CD4-positive, alpha-beta T cell (primary cell): ENCODE measurements around the gene URB2. TPM values are rescaled to one million over a fixed set of nuclear protein-coding genes. Genes with fewer than 3 reads are reported as not detected.

Experiments
- ATAC-seq: fragments of 200-7000 bp; cut with Tn5 transposase; one replicate; pipeline ENCODE4 v1.10.0; 2022; ENCODE audit warnings: mild to moderate bottlenecking; ENCODE audit not compliant: poor library complexity
- CTCF ChIA-PET: fragments of 350-600 bp; sonication (Branson Sonifier 250); formaldehyde crosslinking; loops from one replicate; lab custom pipeline; 2021; ENCODE audit warnings: antibody characterized with exemption, inconsistent platforms; lab: Charles Lee
- POLR2A ChIA-PET: fragments of 350-600 bp; sonication (Branson Sonifier 250); formaldehyde crosslinking; loops from one replicate; lab custom pipeline; 2021; ENCODE audit warnings: antibody characterized with exemption, inconsistent platforms; lab: Charles Lee
- DNase-seq, 14 experiments: peaks; one replicate each; pipeline ENCODE4 v3.0.0-alpha.2; 2013 to 2020; ENCODE audit warnings: mixed read lengths in 2 of 14
- H3K27ac ChIP-seq, 2 donors: one replicate each; pipeline versions ENCODE4 v1.5.1 to v1.7.0; 2013; ENCODE audit warnings: low read length in 2 of 2, low read depth in 1 of 2, mild to moderate bottlenecking in 1 of 2
- H3K27me3 ChIP-seq, 2 experiments: 1 replicate in 1 of 2; 2 replicates in 1 of 2; pipeline versions ENCODE4 v1.6.1 to v1.7.0; 2013; ENCODE audit warnings: low read length in 2 of 2, control low read depth in 1 of 2, mild to moderate bottlenecking in 1 of 2, moderate library complexity in 1 of 2; ENCODE audit not compliant: insufficient read depth in 2 of 2, control insufficient read depth in 1 of 2
- H3K36me3 ChIP-seq: one replicate; pipeline ENCODE4 v1.6.1; 2013; ENCODE audit warnings: low read length, control low read depth; ENCODE audit not compliant: insufficient read depth
- H3K4me1 ChIP-seq: one replicate; pipeline ENCODE4 v1.6.1; 2013; ENCODE audit warnings: low read length, control low read depth; ENCODE audit not compliant: insufficient read depth
- H3K4me3 ChIP-seq: one replicate; pipeline ENCODE4 v1.5.1; 2013; ENCODE audit warnings: mild to moderate bottlenecking, low read length, moderate library complexity
- H3K9me3 ChIP-seq, 2 experiments: 1 replicate in 1 of 2; 2 replicates in 1 of 2; pipeline versions ENCODE4 v1.6.1 to v1.7.0; 2013; ENCODE audit warnings: low read length in 2 of 2, mild to moderate bottlenecking in 2 of 2, control low read depth in 1 of 2, moderate library complexity in 1 of 2; ENCODE audit not compliant: control insufficient read depth in 1 of 2, insufficient read depth in 1 of 2
- H3K27ac Mint-ChIP-seq: one replicate; pipeline ENCODE4 v1.8.0; 2020; ENCODE audit warnings: mixed read lengths
- H3K27me3 Mint-ChIP-seq: one replicate; pipeline ENCODE4 v1.8.0; 2021; ENCODE audit warnings: mixed read lengths
- H3K36me3 Mint-ChIP-seq: one replicate; pipeline ENCODE4 v1.8.0; 2021; ENCODE audit warnings: low read depth, mixed read lengths
- H3K4me1 Mint-ChIP-seq: one replicate; pipeline ENCODE4 v1.8.0; 2021; ENCODE audit warnings: low read depth, mixed read lengths
- H3K4me3 Mint-ChIP-seq: one replicate; pipeline ENCODE4 v1.8.0; 2020; ENCODE audit warnings: mild to moderate bottlenecking, mixed read lengths
- H3K9me3 Mint-ChIP-seq: one replicate; pipeline ENCODE4 v1.8.0; 2020; ENCODE audit warnings: mixed read lengths
- CTCF ChIP-seq: fragments of 200-600 bp; IDR thresholded peaks from one replicate; pipeline ENCODE4 v1.8.0; 2022; ENCODE audit warnings: antibody characterized with exemption, mild to moderate bottlenecking
- intact Hi-C, 2 experiments: fragments of 100-400 bp; cut with DNase I in 1 of 2; cut with micrococcal nuclease in 1 of 2; formaldehyde crosslinking; loops; one replicate each; pipeline versions ENCODE4 v1.15.1 to v1.9.0; 2023 to 2025; cut with DNase I, micrococcal nuclease
- polyA plus RNA-seq, 2 donors: library from polyadenylated mRNA; unstranded; fragments of 120-200 nt; gene quantifications; one replicate each; pipeline ENCODE4 v1.2.1, GENCODE V29; 2013
- total RNA-seq, 174 experiments: library from RNA in 2 of 174; stranded (reverse) in 2 of 174; gene quantifications; one replicate each; pipeline ENCODE4 v1.2.3 and lab custom pipeline; 2021 to 2026

URB2 gene
- total RNA-seq (1 to 10 TPM; 4.1 to 4.2 TPM), total RNA-seq (lab: John Stamatoyannopoulos, UW) (16.9 to 422 (median 40.4) reads per million in 172 experiments)
- 5.6 TPM for polyA plus RNA-seq (2013, experiment 1 of 2)
- polyA plus RNA-seq (2013, experiment 2 of 2) = 6.5 TPM

GRCh38 chr1:229625915-229626831 is at the start of gene URB2, which contains the start of gene TAF5L:
URB2 (plus strand) TSS chr1:229626247; CDS start chr1:229627634, 1,387 bp downstream.
TAF5L (minus strand) TSS chr1:229626122; CDS start chr1:229614482, 11,640 bp downstream.
- peak within 1 kb of the TSS; percentile 99 for H3K4me3 Mint-ChIP-seq
- ChIA-PET POLR2A (interaction anchor here (0.7 to 8.3 kb wide), 5 partner anchors 68 to 441 kb away, joined by 3 to 85 read pairs (median 3); partner anchors contain the start of genes ABCB10, CCSAP, GALNT2 and NUP133), CTCF (interaction anchor here (1.5 to 4.9 kb wide), 2 partner anchors 35 to 67 kb away, joined by 3 to 29 read pairs; partner anchors contain the start of gene ABCB10)
- no peaks in the 10 kb centered on the region for H3K9me3 ChIP-seq
- H3K4me1 ChIP-seq = peaks cover 26% of the 10 kb centered on the region
- intact Hi-C loops = loop anchor here (1.0 to 10.0 kb wide), 11 partner anchors 67 to 1901 kb away; partner anchors contain the start of genes GALNT2 (in 2 of the 2), ABCB10 (in 1 of the 2), CCSAP (in 1 of the 2) and COG2 (in 1 of the 2)
- peak within 1 kb of the TSS; percentile 91 for H3K27ac Mint-ChIP-seq
- no peak for TF ChIP-seq CTCF
- H3K36me3 Mint-ChIP-seq = peaks cover 18% of the 10 kb centered on the region
- DNase-seq (peak; percentile 63 to 94 (median 78)), ATAC-seq (peak; percentile 91)
- no peaks in the 10 kb centered on the region for H3K27me3 ChIP-seq
- peak within 1 kb of the TSS; percentile 67 to 76 for H3K27ac ChIP-seq
- peaks cover 62% of the 10 kb centered on the region for H3K4me1 Mint-ChIP-seq
- H3K9me3 Mint-ChIP-seq = no peaks in the 10 kb centered on the region
- H3K27me3 Mint-ChIP-seq = no peaks in the 10 kb centered on the region
- H3K4me3 ChIP-seq = peak within 1 kb of the TSS; percentile 93
- H3K36me3 ChIP-seq = no peaks in the 10 kb centered on the region

- Histone ChIP-seq H3K9me3 (no peaks in the 10 kb centered on the region), H3K4me3 (no peak overlapping the region), H3K36me3 (no peaks in the 10 kb centered on the region), H3K4me1 (no peaks in the 10 kb centered on the region), H3K27me3 (no peaks in the 10 kb centered on the region), H3K27ac (no peak overlapping the region)
- ChIA-PET CTCF (no interaction called here), POLR2A (no interaction called here)
- intact Hi-C loops = no loop called here
- ATAC-seq (no peak), DNase-seq (no peak)
- H3K9me3 Mint-ChIP-seq = no peaks in the 10 kb centered on the region
- H3K27me3 Mint-ChIP-seq = no peaks in the 10 kb centered on the region
- H3K27ac Mint-ChIP-seq = no peak overlapping the region
- H3K4me3 Mint-ChIP-seq = no peak overlapping the region
- peaks cover 5% of the 10 kb centered on the region for H3K4me1 Mint-ChIP-seq
- no peaks in the 10 kb centered on the region for H3K36me3 Mint-ChIP-seq
- TF ChIP-seq CTCF = no peak
Measured at GRCh38 chr1:229578168-229579058, 47.6 kb upstream of the URB2 start.
